Large intestine (tissue), 3 donors: ENCODE results near the gene KMT2C. TPM values are rescaled to one million over a fixed set of nuclear protein-coding genes. Genes with fewer than 3 reads are reported as not detected.
"Not testable (repeated sequence)": the region's sequence is repeated elsewhere in the genome, so short reads cannot be mapped to it uniquely, and the experiment has no call there.

Experiments
- DNase-seq, 2 donors: peaks; one replicate each; pipeline versions ENCODE4 v3.0.0 to v3.0.0-alpha.2; 2013
- H3K27ac ChIP-seq: one replicate; pipeline ENCODE4 v1.5.1; 2013; ENCODE audit warnings: low read length
- H3K27me3 ChIP-seq: 2 replicates; pipeline ENCODE4 v1.6.1; 2013; ENCODE audit warnings: low read length; ENCODE audit not compliant: control insufficient read depth, insufficient read depth
- H3K36me3 ChIP-seq: 2 replicates; pipeline ENCODE4 v1.6.1; 2013; ENCODE audit warnings: low read length; ENCODE audit not compliant: control insufficient read depth, insufficient read depth
- H3K4me1 ChIP-seq: one replicate; pipeline ENCODE4 v1.6.1; 2013; ENCODE audit warnings: low read length; ENCODE audit not compliant: control insufficient read depth, insufficient read depth
- H3K4me3 ChIP-seq: one replicate; pipeline ENCODE4 v1.5.1; 2013; ENCODE audit warnings: low read length
- H3K9me3 ChIP-seq: one replicate; pipeline ENCODE4 v1.6.1; 2013; ENCODE audit warnings: mild to moderate bottlenecking, low read depth, low read length, moderate library complexity; ENCODE audit not compliant: control insufficient read depth
- WGBS: methylation state at CpG from one replicate; pipeline ENCODE4 v1.1.5; 2013; ENCODE audit warnings: low lambda C conversion rate; ENCODE audit not compliant: insufficient coverage; 5-methylcytosine and 5-hydroxymethylcytosine counted together
- polyA plus RNA-seq: library from polyadenylated mRNA; unstranded; fragments of 120-200 nt; gene quantifications from one replicate; pipeline ENCODE4 v1.2.1, GENCODE V29; 2013

KMT2C gene
- polyA plus RNA-seq, 1 donor = 34.1 TPM

- peaks cover 22% of the 10 kb centered on the region for H3K36me3 ChIP-seq
- DNase-seq = peak; percentile 29 to 55
- H3K27me3 ChIP-seq = no peaks in the 10 kb centered on the region
- H3K4me1 ChIP-seq = no peaks in the 10 kb centered on the region
- no peak overlapping the region for H3K4me3 ChIP-seq
- H3K27ac ChIP-seq = no peak overlapping the region
- H3K9me3 ChIP-seq = no peaks in the 10 kb centered on the region
- no CpG with 5 or more reads among the region's 1 CpG for WGBS
Measured at GRCh38 chr7:152313831-152314604, 121.8 kb downstream of the KMT2C start.

GRCh38 chr7:152313217-152313616 lies 122.6 kb downstream of the KMT2C start:
- Histone ChIP-seq H3K4me1 (no peaks in the 10 kb centered on the region), H3K4me3 (no peak overlapping the region), H3K9me3 (no peaks in the 10 kb centered on the region), H3K36me3 (peaks cover 27% of the 10 kb centered on the region), H3K27ac (no peak overlapping the region), H3K27me3 (no peaks in the 10 kb centered on the region)
- DNase-seq = no peak

GRCh38 chr7:152312316-152312715 lies 123.5 kb downstream of the KMT2C start:
- Histone ChIP-seq H3K27me3 (no peaks in the 10 kb centered on the region), H3K4me1 (no peaks in the 10 kb centered on the region), H3K4me3 (no peak overlapping the region), H3K27ac (no peak overlapping the region), H3K36me3 (peaks cover 34% of the 10 kb centered on the region), H3K9me3 (no peaks in the 10 kb centered on the region)
- no peak for DNase-seq
- WGBS = no CpG with 5 or more reads among the region's 2 CpGs

GRCh38 chr7:152307902-152308301 lies 127.9 kb downstream of the KMT2C start:
- peaks cover 59% of the 10 kb centered on the region for H3K36me3 ChIP-seq
- DNase-seq = no peak
- no peaks in the 10 kb centered on the region for H3K9me3 ChIP-seq
- H3K4me1 ChIP-seq = no peaks in the 10 kb centered on the region
- H3K27ac ChIP-seq = no peak overlapping the region
- no peak overlapping the region for H3K4me3 ChIP-seq
- H3K27me3 ChIP-seq = no peaks in the 10 kb centered on the region

- peaks cover 25% of the 10 kb centered on the region for H3K36me3 ChIP-seq
- H3K4me1 ChIP-seq, H3K9me3 ChIP-seq, DNase-seq, H3K27ac ChIP-seq, H3K27me3 ChIP-seq, H3K4me3 ChIP-seq: not testable (repeated sequence)
- no CpG with 5 or more reads among the region's 2 CpGs for WGBS
Measured at GRCh38 chr7:152299542-152300143, 136.2 kb downstream of the KMT2C start.

- 100% methylated on average over 2 of the region's 2 CpGs for WGBS
- H3K9me3 ChIP-seq = peaks cover 7% of the 10 kb centered on the region
- no peaks in the 10 kb centered on the region for H3K27me3 ChIP-seq
- no peak overlapping the region for H3K27ac ChIP-seq
- DNase-seq = no peak
- no peaks in the 10 kb centered on the region for H3K4me1 ChIP-seq
- no peak overlapping the region for H3K4me3 ChIP-seq
- peaks cover 15% of the 10 kb centered on the region for H3K36me3 ChIP-seq
Measured at GRCh38 chr7:152292897-152293296, 142.9 kb downstream of the KMT2C start.

GRCh38 chr7:152286972-152287371 lies 148.8 kb downstream of the KMT2C start:
- H3K9me3 ChIP-seq, H3K4me1 ChIP-seq, DNase-seq, H3K27ac ChIP-seq, H3K27me3 ChIP-seq, H3K4me3 ChIP-seq, H3K36me3 ChIP-seq: not testable (repeated sequence)
- no CpG with 5 or more reads among the region's 3 CpGs for WGBS

GRCh38 chr7:152286219-152286618 lies 149.6 kb downstream of the KMT2C start:
- DNase-seq, H3K4me1 ChIP-seq, H3K4me3 ChIP-seq, H3K27ac ChIP-seq, H3K36me3 ChIP-seq, H3K9me3 ChIP-seq, H3K27me3 ChIP-seq: not testable (repeated sequence)

GRCh38 chr7:152284998-152285397 lies 150.8 kb downstream of the KMT2C start:
- H3K36me3 ChIP-seq, H3K27ac ChIP-seq, H3K4me1 ChIP-seq, H3K4me3 ChIP-seq, DNase-seq, H3K27me3 ChIP-seq, H3K9me3 ChIP-seq: not testable (repeated sequence)
- WGBS = 75% methylated on average over 3 of the region's 3 CpGs

GRCh38 chr7:152277687-152278086 lies 158.1 kb downstream of the KMT2C start:
- WGBS = no CpG with 5 or more reads among the region's 2 CpGs
- not testable (repeated sequence) for H3K27me3 ChIP-seq, H3K27ac ChIP-seq, H3K4me3 ChIP-seq, H3K36me3 ChIP-seq, DNase-seq, H3K9me3 ChIP-seq, H3K4me1 ChIP-seq

GRCh38 chr7:152270427-152270826 lies 165.4 kb downstream of the KMT2C start:
- not testable (repeated sequence) for H3K4me1 ChIP-seq, H3K27me3 ChIP-seq, DNase-seq, H3K36me3 ChIP-seq, H3K27ac ChIP-seq, H3K4me3 ChIP-seq, H3K9me3 ChIP-seq
- no CpG with 5 or more reads among the region's 2 CpGs for WGBS
